Hepatocyte (in vitro differentiated cells): ENCODE data around the gene DAZ3.
"Not testable (repeated sequence)": the region's sequence is repeated elsewhere in the genome, so short reads cannot be mapped to it uniquely, and the experiment has no call there.

ENCODE experiments used
- EZH2phosphoT487 ChIP-seq: fragments of 200-600 bp; sonication (generic); IDR thresholded peaks from one replicate; pipeline ENCODE4 v1.6.1; 2018; ENCODE audit warnings: antibody characterized with exemption, mild to moderate bottlenecking, low read depth, moderate library complexity; ENCODE audit not compliant: unreplicated experiment, severe bottlenecking
- TF ChIP-seq, protein P1 (sequence below): fragments of 200-600 bp; sonication (generic); IDR thresholded peaks from 2 replicates; pipeline ENCODE4 v1.5.1; 2016; ENCODE audit warnings: antibody characterized with exemption, mild to moderate bottlenecking; ENCODE audit not compliant: poor library complexity

- TF ChIP-seq, protein P1, sequence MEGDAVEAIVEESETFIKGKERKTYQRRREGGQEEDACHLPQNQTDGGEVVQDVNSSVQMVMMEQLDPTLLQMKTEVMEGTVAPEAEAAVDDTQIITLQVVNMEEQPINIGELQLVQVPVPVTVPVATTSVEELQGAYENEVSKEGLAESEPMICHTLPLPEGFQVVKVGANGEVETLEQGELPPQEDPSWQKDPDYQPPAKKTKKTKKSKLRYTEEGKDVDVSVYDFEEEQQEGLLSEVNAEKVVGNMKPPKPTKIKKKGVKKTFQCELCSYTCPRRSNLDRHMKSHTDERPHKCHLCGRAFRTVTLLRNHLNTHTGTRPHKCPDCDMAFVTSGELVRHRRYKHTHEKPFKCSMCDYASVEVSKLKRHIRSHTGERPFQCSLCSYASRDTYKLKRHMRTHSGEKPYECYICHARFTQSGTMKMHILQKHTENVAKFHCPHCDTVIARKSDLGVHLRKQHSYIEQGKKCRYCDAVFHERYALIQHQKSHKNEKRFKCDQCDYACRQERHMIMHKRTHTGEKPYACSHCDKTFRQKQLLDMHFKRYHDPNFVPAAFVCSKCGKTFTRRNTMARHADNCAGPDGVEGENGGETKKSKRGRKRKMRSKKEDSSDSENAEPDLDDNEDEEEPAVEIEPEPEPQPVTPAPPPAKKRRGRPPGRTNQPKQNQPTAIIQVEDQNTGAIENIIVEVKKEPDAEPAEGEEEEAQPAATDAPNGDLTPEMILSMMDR = not testable (repeated sequence)
- TF ChIP-seq EZH2phosphoT487 = not testable (repeated sequence)
These were observed at the start of gene DAZ3 for GRCh38 chrY:24813293-24813692.
